Kidney (tissue), 14 donors: ENCODE results near the gene FGF5. TPM values are rescaled to one million over a fixed set of nuclear protein-coding genes. Genes with fewer than 3 reads are reported as not detected.

Experiments used
- DNase-seq, 5 donors: peaks; one replicate each; pipeline ENCODE4 v3.0.0-alpha.2; 2013 to 2020
- FAIRE-seq: peaks from 2 replicates; lab custom pipeline; 2012; peaks lifted over from hg19 to GRCh38; lab: Jason Lieb, UNC
- H3K27ac ChIP-seq, 2 donors: one replicate each; pipeline ENCODE4 v1.7.0; 2013; ENCODE audit warnings: low read depth in 2 of 2, low read length in 2 of 2, inconsistent platforms in 1 of 2
- H3K27me3 ChIP-seq: one replicate; pipeline ENCODE4 v1.7.1; 2013; ENCODE audit warnings: low read length, inconsistent platforms; ENCODE audit not compliant: control insufficient read depth, insufficient read depth
- H3K36me3 ChIP-seq, 3 donors: one replicate each; pipeline versions ENCODE4 v1.7.0 to v1.7.1; 2013; ENCODE audit warnings: low read length in 3 of 3, control low read depth in 1 of 3, inconsistent platforms in 1 of 3; ENCODE audit not compliant: insufficient read depth in 3 of 3, control insufficient read depth in 2 of 3
- H3K4me1 ChIP-seq, 3 donors: one replicate each; pipeline versions ENCODE4 v1.7.0 to v1.7.1; 2013; ENCODE audit warnings: low read length in 3 of 3, inconsistent platforms in 1 of 3, low read depth in 1 of 3; ENCODE audit not compliant: control insufficient read depth in 2 of 3, insufficient read depth in 2 of 3
- H3K4me3 ChIP-seq, 3 donors: one replicate each; pipeline versions ENCODE4 v1.7.0 to v1.8.1; 2013; ENCODE audit warnings: low read length in 3 of 3, control low read depth in 1 of 3, inconsistent platforms in 1 of 3
- H3K9ac ChIP-seq, 3 donors: one replicate each; pipeline versions ENCODE4 v1.7.0 to v1.7.1; 2013; ENCODE audit warnings: low read length in 3 of 3, control low read depth in 1 of 3, inconsistent platforms in 1 of 3
- H3K9me3 ChIP-seq, 3 donors: one replicate each; pipeline versions ENCODE4 v1.7.0 to v1.7.1; 2013; ENCODE audit warnings: low read length in 3 of 3, control low read depth in 1 of 3, inconsistent platforms in 1 of 3; ENCODE audit not compliant: control insufficient read depth in 2 of 3, insufficient read depth in 1 of 3
- CTCF ChIP-seq: IDR thresholded peaks from 3 replicates; pipeline ENCODE4 v1.5.1; 2012; ENCODE audit warnings: mild to moderate bottlenecking, moderate library complexity, borderline replicate concordance; ENCODE audit not compliant: insufficient read depth; ENCODE audit errors: extremely low read depth
- intact Hi-C: fragments of 100-400 bp; cut with DNase I; formaldehyde crosslinking; loops from one replicate; pipeline ENCODE4 v1.11.1; 2022
- polyA plus RNA-seq: library from polyadenylated mRNA; stranded (reverse); fragments of 350-450 nt; fragmentation: Illumina TruSeq; extraction: RNeasy Lipid Tissue Mini Kit (QIAGEN cat#74804); gene quantifications from one replicate; pipeline ENCODE4 v1.2.3, GENCODE V29; 2014; ENCODE audit warnings: low read depth, low replicate concordance; ENCODE audit not compliant: insufficient read depth
- total RNA-seq: library from RNA; stranded (reverse); fragmentation: NEBNext Ultra II Directional; extraction: Animal tissue kit (Norgen Biotek cat#: 25700); gene quantifications from one replicate; pipeline ENCODE4 v1.2.1, GENCODE V29; 2021
- donor health status: control.
- donor health status: control.
- donor health status: control.
- donor health status: control.
- donor health status: control.
- donor health status: DM: yes; HTN: yes; CAD: no.
- donor health status: Normal renal cell carcinoma (clear cell type).

Gene FGF5
- total and polyA plus RNA-seq, 2 donors from 2014 or later: 0.09 to 0.13 TPM

- DNase-seq (no peak), FAIRE-seq (no peak)
- Histone ChIP-seq H3K36me3 (no peaks in the 10 kb centered on the region), H3K27me3 (no peaks in the 10 kb centered on the region), H3K27ac (no peak overlapping the region), H3K4me3 (no peak overlapping the region), H3K9me3 (no peaks in the 10 kb centered on the region), H3K9ac (no peak overlapping the region), H3K4me1 (no peaks in the 10 kb centered on the region)
- intact Hi-C loops: no loop called here
- TF ChIP-seq CTCF: no peak
Measured at GRCh38 chr4:80302616-80303223, 36.3 kb downstream of the FGF5 start.

- no peak overlapping the region for H3K9ac ChIP-seq
Measured at GRCh38 chr4:80305466-80305865, 39.0 kb downstream of the FGF5 start.

GRCh38 chr4:80306260-80306659 lies 39.8 kb downstream of the FGF5 start:
- Histone ChIP-seq H3K4me1 (no peaks in the 10 kb centered on the region), H3K4me3 (no peak overlapping the region), H3K9ac (no peak overlapping the region), H3K9me3 (no peaks in the 10 kb centered on the region), H3K27me3 (no peaks in the 10 kb centered on the region), H3K27ac (no peak overlapping the region), H3K36me3 (no peaks in the 10 kb centered on the region)
- intact Hi-C loops: no loop called here
- no peak for FAIRE-seq
- DNase-seq: no peak
- no peak for TF ChIP-seq CTCF

More at GRCh38 chr4:80305466-80305865, 39.0 kb downstream of the FGF5 start:
- Histone ChIP-seq H3K27me3 (no peaks in the 10 kb centered on the region), H3K4me1 (no peaks in the 10 kb centered on the region), H3K4me3 (no peak overlapping the region), H3K27ac (no peak overlapping the region), H3K9me3 (no peaks in the 10 kb centered on the region), H3K36me3 (no peaks in the 10 kb centered on the region)
- DNase-seq (no peak), FAIRE-seq (no peak)
- no peak for TF ChIP-seq CTCF
- intact Hi-C loops: no loop called here
